RCC 7860 (cell line): ENCODE measurements around the gene APMAP.
A peak's percentile ranks its signal among the peaks of the same experiment; 100 is the strongest.
"Not testable (repeated sequence)": the region's sequence is repeated elsewhere in the genome, so short reads cannot be mapped to it uniquely, and the experiment has no call there.

ENCODE experiments used
- DNase-seq: peaks from one replicate; pipeline ENCODE4 v3.0.0-alpha.2; 2015; ENCODE audit warnings: low spot score
- FAIRE-seq: peaks from 2 replicates; lab custom pipeline; 2012; peaks lifted over from hg19 to GRCh38; lab: Jason Lieb, UNC

APMAP gene

DNA sequence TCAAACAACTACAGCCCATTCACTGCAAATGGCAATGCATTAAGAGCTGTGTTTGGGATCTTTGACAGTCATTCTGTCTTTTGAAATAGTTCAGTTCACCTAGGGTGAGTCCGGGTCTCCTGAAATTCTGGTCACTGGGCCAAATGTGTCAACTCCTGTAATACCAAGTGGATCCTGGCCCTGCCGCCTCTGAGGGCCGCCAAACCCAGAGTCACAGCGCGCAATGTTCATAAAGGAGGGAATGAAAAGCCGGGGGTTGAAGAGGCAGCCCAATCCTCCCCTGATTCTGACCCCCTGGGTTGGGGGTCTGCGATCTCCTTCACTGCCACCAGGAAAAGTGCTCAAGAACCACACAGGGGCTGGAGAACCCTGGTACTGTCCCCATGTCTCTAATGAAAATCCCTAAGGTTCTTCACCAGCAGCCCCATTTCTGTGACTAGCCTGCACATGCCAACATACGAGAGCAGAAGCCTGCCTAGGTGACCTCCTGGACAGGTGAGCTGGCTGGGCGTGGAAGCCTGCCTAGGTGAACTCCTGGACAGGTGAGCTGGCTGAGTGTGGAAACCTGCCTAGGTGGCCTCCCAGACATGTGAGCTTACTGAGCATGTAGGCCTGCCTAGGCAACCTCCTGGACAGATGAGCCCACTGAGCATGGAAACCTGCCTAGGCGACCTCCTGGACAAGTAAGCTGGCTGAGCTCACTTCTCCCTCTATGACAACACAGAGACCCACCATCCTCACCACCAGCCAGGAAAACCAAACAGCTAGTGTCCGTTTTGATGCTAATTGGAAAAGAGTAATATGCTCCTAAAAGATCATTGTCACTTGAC lies 16.1 kb upstream of the APMAP start:
- DNase-seq (no peak), FAIRE-seq (no peak)

DNA sequence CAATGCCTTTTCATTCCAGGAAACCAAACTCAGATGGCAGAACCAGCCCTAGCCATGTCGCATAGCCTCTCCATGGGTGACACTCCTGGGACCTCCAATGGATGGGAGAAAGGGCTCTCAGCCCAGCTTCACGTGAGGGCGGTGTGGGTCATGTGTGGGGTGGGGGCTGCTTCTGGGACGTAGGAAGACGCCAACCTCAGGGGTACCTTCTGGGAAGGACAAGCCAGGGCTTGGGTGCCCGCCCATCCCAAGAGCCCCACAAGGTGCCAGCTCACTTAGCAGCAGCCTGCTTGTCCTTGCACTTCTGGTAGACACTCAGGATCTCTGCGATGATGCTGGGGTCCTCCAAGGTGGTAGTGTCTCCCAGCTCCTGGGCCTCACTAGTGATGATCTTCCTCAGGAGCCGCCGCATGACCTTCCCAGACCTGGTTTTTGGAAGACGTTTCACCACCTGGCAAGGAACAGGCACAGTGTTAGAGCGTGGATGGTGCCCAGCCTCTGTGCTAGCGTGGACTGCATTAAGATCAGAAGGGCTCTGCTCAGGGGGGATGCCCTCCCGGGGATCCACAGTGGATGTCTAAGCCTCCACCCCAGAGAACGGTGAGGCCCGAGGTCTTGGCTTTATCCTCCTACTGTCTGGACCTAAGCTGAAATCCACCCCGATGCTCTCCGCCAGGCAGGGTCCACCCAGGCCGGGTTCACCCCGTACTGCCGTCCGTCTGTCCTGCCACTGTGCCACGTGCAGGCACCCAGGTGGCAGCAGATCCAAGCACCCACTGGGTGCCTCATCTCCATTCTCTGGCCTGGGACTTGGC lies 15.1 kb upstream of the APMAP start:
- DNase-seq (no peak), FAIRE-seq (no peak)

DNA sequence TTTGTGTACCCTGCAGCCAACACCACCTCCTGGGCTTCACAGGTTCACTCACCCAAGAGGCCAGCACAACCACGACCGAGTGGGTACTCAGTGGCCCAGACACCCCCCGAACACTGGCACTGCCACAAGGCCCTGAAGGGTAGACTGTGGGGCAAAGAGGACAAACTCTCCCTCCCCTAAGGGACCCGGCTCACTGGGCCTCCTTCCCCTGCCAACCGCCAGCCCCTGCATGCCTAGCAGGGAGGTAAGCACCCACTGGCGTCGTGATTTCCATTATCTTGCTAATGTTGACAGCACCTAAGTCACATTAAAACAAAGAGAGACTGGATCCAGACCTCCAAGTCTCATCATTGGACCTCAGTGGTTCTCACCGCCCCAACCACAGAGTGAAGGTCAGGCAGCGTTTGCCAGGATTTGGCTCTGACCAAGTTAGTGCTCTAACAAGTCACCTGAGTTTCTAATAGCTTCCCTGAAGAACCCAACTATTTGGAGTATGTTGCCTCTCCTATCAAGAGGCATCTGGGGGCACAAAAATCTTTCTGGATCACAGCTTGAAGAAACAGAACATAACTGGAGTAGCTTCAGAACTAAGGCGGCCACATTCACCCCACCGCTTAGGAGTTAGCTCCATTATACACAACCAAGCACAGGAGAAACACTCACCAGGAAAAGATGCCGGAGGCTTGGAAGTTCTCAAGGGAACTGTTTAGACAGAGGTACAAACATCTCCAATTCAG lies 14.0 kb upstream of the APMAP start:
- FAIRE-seq: no peak
- no peak for DNase-seq

DNA sequence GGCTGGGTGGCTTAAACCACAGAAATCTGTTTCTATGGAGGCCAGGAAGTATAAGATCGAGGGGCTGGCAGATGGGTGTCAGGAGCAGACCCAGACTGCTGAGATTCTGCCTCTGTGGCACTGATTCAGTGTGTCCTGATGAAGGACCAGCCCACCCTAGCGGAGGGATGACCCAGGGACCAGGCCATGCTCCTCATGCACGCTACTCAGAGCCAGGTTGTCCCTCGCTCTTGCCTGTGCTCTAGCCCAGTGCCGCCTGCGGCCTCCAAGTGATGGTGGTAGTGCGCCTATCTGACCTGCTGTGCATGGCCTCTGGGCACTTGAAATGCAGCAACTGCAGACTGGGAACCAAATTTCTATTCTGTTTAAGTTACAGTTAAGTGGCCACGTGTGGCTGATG lies 13.1 kb upstream of the APMAP start:
- no peak for FAIRE-seq
- no peak for DNase-seq

DNA sequence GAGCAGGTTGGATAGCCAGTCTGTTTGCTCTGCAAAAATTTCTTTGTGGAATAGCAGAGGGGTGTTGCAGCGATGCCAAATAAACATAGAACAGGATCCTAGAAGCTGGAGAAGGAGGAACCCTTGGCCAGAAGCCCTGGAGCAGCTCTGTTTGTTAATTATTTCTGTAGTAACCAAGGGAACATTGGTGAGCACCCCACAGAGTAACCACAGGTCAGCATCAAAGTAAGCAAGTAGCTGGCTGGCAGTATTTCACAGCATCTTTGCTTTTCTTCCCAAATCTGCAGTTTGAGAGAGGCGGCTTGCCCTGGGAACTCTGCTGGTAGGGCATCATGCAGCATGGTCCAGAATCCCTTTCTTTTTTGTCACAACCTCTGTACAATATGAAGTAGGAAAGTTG lies 12.7 kb upstream of the APMAP start:
- no peak for FAIRE-seq
- no peak for DNase-seq

DNA sequence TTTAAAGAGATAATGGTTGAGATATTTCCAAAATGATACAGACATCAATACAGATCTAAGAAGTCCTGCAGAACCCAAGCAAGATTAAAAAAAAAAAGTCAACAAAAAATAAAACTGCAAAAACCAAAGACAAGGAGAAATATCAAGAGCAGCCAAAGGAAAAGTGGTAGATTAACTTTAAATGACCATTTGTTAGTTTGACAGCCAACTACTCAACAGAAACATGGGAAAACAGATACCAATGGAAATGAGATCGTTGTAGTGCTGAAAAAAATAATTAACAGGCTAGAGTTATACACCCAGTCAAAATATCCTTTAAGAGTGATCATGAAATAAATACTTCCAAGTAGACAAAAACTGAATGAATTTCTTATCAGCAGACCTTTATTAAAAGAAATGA lies 10.5 kb upstream of the APMAP start:
- FAIRE-seq (no peak), DNase-seq (no peak)

DNA sequence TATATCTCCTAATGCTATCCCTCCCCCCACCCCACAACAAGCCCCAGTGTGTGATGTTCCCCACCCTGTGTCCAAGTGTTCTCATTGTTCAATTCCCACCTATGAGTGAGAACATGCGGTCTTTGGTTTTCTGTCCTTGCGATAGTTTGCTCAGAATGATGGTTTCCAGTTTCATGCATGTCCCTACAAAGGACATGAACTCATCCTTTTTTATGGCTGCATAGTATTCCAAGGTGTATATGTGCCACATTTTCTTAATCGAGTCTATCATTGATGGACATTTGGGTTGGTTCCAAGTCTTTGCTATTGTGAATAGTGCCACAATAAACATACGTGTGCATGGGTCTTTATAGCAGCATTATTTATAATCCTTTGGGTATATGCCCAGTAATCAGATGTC lies 8.8 kb upstream of the APMAP start:
- FAIRE-seq, DNase-seq: not testable (repeated sequence)

DNA sequence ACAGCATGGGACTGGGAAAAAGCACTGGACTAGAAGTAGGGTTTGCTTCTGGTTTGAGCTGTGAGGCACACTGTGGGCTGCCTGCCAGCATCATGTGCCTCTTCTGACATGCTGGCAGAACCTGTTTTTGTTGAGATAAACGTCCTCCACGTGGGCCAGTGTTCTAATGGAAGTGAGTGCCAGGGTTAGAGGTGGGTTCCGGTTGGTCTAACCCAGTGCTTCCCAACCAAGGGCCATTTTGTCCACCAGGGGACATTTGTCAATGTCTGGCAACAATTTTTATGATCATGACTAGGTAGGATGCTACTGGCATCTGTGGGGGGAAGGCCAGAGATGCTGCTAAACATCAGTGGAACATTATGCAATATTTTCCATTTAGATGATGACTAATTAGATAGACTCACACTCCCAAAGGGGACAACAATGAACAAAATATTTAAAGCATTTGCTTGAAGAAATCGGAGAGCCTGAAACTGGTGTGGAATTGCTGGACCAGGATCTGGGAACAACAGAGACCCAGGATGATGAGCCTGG lies 7.8 kb upstream of the APMAP start:
- FAIRE-seq (no peak), DNase-seq (no peak)

DNA sequence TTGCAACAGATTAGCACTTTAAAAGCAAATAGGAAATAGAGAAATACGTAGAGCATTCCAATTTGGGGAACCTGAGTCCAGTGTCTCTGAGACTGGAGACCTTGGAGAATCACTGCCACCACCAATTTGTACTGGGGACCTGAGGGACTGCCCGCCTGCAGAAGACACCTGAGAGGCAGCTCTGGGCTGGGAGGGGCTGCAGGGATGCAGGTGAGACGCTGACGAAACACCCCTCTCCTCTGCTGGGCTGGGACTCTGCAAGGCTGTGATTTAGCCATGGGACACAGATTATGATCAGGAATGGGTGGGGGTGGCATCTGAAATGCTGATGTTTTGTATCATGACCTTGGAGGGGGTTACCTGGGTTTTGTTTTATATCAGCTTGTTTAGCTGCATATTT lies 7.0 kb upstream of the APMAP start:
- DNase-seq (no peak), FAIRE-seq (no peak)

DNA sequence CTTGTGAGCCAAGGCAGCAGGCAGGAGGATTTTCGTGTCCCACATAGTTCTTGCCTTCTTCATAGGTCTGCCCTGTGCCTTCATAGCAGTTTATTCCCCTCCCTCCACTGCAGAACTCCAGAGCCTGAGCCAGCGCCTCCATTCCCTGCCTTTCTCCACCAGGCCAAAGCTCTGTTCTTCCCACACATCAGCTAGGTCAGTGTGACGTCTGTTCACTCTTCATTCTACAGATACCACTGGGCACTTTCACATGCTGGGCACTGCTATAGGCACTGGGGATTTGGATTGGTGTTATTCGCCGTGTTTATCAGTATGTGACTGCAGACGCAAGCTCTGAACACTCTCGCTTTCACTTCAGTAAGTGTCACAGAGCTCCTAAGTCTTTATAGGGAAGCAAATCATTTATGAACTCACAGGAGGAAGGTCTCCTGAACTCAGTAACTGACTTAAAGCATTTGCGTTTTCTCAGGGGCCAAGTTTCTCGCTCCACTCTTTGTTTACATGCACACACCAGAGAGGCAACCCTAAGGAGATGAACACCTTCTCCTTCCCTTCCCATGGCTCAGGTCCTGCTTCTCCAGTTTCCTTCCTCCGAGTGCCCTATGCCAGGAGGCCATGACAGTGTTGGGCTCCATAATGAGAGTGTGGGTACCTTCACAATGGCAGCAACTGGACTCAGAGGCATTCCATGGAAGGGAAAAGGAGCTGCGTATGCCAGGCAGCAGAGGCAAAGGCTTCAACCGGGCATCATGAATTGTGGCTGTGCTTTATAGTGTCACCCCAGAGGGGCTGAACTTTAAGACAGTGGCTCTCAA lies 6.3 kb upstream of the APMAP start:
- FAIRE-seq: no peak
- DNase-seq: no peak

DNA sequence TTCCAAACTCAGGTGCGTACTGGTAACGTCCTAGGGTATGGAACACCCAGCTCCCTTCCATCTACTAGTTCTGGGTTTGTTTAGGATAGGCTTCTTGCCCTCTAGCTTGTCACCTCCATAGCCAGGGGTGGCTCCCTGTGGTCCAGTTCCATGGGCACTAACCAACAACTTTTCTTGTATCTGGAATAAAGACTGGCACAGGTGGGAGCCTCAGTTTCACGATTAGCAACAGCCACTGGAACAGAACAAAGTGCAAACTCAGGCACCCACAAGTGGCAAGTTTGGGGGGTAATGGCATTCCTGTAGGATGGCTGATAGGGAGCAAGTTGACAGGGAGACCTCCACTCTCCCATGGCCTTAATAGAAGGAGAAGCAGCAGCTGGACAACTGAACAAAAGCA lies 5.6 kb upstream of the APMAP start:
- FAIRE-seq: no peak
- DNase-seq: no peak

DNA sequence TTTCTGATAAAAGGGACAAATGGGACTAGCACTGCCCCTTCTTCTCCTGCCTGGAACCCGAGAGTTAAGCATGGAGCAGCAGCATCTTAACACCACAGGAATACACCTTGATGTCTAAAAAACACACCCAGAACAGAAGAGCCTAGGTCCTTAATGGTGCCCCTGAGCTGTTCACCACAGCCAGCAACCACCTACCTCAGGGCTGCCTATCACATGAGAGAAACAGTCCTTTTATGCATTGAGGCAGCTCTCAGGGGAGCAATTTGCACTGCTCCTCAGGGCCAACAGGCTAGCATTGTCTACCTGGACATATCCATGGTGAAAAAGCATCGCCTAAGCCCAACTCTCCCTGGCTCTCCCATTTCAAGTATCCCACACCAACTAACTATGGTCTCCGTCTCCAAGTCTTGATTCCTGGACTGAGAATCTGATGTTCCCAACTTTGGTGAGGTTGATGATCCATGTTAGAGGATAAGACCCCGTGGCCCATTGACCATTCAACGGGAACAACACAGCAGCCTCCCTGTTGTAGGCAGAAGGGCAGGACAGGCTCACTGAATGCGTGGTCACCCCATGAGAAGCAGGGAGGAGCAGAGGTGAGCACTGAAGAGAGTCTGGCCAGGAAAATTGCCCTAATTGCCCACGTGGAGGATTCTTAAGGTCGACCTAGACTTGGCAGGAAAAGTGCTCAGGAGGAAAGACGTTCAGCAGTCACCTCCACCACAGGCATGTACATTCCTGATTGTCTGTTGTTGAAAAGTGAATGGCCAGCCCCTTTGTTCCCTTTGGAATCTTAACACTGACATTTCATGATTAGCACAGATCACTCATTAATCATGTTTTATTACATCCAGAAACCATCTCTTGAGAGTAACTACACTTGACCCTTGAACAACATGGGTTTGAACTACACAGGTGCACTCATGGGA lies 4.2 kb upstream of the APMAP start:
- no peak for DNase-seq

DNA sequence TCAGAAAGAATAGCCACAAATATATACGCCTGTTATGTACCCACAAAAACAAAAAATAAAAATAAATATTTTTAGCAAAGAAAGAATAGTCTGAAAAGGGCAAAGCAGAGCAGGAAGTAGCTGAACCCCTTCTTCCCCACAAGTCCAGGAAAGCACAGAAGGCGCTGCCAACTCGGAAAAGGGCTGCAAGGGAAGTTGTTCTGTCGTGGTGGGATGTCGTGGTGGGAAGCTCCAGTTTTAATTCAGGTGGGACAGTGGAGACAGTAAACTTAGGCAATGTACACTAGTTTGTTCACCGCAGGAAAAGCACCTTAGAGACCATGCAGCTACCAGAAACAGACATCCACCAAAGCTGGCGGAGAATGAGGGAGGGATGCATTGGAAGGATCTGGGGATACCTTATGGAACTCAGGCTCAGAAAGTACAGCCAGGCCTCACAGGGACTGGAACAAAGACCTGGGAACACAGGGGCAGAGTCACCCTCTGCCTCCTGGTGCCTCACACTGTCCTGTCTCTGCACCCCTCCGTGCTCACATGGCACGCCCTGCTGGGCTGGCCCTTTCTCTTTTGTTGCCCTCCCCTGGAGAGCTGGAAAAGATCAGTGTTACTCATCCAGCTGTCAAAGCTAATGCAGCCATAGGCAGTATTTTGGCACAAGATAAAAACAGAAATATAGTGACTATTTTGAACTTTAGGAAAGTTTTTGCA lies 3.3 kb upstream of the APMAP start:
- no peak for FAIRE-seq
- no peak for DNase-seq

More for the DNA sequence above, 4.2 kb upstream of the APMAP start:
- no peak for FAIRE-seq

DNA sequence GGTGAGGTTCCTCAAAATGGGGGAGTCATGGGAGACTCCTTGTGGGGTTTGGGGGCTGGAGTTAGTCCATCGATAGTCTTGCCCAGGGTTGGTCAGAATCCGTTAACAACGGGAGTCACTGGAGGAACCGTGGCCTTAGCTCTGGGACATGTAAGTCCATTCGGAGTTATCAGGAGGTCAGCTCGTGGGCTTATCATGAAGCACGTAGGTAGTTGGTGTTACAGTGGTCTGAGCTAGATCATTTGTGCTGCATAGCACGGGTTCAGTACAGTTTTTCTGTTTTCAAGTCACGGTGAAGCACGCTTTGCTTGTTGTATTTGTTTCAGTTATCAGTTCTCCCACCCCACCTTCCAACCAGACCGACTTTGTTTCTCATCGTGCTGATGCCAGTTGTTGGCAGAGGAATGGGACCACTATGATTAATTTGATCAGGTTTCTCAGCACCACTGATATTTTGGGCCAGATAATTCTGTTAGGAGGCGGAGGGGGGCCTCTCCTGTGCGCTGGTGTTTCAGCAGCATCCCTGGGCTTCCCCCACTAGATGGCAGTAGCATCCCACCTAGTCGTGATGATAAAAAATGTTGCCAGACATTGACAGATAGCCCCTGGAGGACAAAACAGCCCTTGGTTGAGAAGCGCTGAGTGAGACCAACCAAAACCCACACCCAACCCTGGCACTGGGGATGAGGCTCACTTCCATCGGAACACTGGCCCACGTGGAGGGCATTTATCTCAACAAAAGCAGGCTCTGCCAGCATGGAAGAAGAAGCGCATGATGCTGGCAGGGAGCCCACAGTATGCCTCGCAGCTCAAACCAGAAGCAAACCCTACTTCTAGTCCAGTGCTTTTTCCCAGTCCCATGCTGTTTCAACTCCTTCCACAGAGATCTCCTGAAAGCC lies 2.2 kb upstream of the APMAP start:
- no peak for FAIRE-seq

DNA sequence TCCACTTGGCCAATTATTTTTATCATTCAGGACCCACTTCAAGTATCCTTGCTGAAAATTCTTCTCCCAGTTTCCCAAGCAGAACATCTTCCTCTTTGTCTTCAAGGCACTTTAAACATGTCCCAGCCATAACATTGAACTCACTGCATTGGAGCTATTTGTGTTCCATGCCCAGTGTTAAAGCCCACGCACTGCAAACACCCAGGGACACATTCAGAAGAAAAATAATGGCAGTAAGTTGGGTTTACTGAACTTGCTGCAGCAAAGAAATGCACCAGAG lies 1.6 kb upstream of the APMAP start:
- DNase-seq: no peak

More for the DNA sequence above, 2.2 kb upstream of the APMAP start:
- DNase-seq: peak; percentile 47

DNA sequence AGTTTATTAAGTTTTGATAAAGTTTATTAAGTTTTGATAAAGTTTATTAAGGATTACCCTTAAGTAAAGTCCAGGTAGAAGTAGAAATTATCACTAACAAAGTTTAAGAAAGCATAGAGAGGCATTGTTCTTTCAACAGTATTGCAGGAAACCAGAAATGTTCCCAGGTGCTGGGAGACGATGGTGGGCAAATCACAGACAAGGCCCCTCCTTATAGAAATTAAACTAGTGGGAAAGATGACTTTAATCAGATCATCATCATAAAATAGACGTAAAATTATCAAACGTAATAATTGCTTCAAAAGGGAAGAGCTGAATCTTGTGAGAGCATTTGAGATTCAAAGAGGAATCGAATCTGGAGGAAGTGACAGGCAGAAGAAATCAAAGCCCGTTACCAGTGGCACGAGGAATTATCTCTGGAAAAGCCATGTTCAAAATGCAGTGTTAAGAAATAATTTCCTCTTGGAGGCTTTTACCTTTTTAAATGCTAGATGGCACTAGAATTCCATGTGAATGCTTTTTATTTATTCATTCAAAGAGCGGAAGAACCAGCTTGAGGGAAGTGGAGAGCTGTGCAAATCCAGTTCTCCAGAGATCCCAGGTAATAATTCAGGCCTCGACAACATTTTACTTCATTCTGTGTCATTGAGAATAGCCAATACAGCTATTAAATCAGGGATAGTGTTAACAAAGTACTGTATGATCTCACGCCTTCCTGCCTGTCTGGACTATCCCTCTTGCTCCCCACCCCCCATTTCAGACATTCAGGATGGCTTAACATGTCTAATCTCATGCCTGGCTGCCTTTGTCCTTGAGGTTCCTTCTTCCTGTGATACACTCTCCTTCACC lies 1.0 kb upstream of the APMAP start:
- FAIRE-seq (no peak), DNase-seq (no peak)

More for the DNA sequence above, 1.6 kb upstream of the APMAP start:
- no peak for FAIRE-seq

DNA sequence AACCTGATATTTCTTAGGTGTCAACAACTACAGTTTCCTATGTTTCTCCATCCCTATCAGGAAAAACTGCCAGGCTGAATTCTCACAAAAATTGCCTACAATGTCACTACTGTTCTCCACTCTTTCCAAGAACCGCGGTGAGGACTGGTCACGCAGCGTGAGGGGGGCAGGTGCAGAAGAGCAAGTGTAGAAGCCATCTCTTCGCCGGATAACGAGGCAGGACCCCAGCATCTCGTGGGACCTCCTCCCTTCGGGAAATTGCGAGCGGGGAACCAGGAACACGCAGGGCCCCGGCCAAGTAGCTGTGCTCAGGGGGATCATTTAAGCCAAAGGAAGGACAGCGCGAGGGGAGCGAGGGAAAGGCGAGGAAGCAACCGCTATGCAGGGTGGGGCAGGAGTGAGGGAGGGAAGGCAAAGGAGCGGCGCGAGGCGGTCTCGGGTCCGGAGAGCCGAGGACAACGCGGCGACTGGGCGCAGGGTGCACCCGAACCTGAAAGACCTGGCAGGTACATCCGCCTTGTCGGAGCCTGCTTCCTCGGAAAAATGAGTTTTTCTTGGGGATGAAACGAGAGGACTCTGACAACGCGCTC lies 559 bp downstream of the APMAP start:
- DNase-seq (no peak), FAIRE-seq (no peak)
